Ishikawa (cell line): ENCODE measurements around the gene ZMYND11.

ENCODE experiments used
- EP300 ChIP-seq: IDR thresholded peaks from 2 replicates; pipeline ENCODE4 v1.6.1; 2012; ENCODE audit warnings: borderline replicate concordance
- NFIC ChIP-seq: IDR thresholded peaks from 2 replicates; pipeline ENCODE4 v1.6.1; 2012
- RAD21 ChIP-seq: IDR thresholded peaks from 2 replicates; pipeline ENCODE4 v1.6.1; 2012; ENCODE audit warnings: low read depth
- TF ChIP-seq, protein P1 (sequence below): IDR thresholded peaks from 2 replicates; pipeline ENCODE4 v1.6.1; 2012; ENCODE audit warnings: low read depth, mild to moderate bottlenecking

DNA sequence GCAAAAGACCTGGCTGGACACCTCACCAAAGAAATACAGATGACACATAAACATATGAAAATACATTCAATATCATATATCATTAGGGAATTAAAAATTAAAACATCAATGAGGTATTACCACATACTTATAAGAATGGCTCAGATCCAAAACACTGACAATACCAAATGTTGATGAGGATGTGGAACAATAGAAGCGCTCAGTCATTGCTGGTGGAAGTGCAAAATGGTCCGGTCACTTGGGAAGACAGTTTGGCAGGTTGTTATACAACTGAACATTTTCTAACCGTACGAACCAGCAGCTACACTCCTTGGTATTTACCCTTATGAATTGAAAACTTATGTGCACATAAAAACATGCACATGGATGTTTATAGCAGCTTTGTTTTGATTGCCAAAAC lies 38.5 kb downstream of the ZMYND11 start:
- TF ChIP-seq, protein P1, sequence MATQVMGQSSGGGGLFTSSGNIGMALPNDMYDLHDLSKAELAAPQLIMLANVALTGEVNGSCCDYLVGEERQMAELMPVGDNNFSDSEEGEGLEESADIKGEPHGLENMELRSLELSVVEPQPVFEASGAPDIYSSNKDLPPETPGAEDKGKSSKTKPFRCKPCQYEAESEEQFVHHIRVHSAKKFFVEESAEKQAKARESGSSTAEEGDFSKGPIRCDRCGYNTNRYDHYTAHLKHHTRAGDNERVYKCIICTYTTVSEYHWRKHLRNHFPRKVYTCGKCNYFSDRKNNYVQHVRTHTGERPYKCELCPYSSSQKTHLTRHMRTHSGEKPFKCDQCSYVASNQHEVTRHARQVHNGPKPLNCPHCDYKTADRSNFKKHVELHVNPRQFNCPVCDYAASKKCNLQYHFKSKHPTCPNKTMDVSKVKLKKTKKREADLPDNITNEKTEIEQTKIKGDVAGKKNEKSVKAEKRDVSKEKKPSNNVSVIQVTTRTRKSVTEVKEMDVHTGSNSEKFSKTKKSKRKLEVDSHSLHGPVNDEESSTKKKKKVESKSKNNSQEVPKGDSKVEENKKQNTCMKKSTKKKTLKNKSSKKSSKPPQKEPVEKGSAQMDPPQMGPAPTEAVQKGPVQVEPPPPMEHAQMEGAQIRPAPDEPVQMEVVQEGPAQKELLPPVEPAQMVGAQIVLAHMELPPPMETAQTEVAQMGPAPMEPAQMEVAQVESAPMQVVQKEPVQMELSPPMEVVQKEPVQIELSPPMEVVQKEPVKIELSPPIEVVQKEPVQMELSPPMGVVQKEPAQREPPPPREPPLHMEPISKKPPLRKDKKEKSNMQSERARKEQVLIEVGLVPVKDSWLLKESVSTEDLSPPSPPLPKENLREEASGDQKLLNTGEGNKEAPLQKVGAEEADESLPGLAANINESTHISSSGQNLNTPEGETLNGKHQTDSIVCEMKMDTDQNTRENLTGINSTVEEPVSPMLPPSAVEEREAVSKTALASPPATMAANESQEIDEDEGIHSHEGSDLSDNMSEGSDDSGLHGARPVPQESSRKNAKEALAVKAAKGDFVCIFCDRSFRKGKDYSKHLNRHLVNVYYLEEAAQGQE = no peak
- TF ChIP-seq EP300 = no peak
- no peak for TF ChIP-seq NFIC
- TF ChIP-seq RAD21 = no peak
